GM03348 (cell line): Measurements from ENCODE around the gene SMIM45.

ENCODE experiments used
- DNase-seq: peaks from one replicate; pipeline ENCODE4 v3.0.0; 2012; ENCODE audit warnings: low spot score

The SMIM45 gene

GRCh38 chr22:41970601-41971000 is 18.7 kb downstream of the SMIM45 start:
- no peak for DNase-seq

GRCh38 chr22:41971431-41971830 is 19.5 kb downstream of the SMIM45 start:
- DNase-seq, result no peak

GRCh38 chr22:41974691-41975290 is 22.8 kb downstream of the SMIM45 start:
- DNase-seq, result no peak

GRCh38 chr22:41975299-41976069 is 23.5 kb downstream of the SMIM45 start:
- no peak for DNase-seq

GRCh38 chr22:41976070-41976901 is 24.3 kb downstream of the SMIM45 start:
- peak; percentile 61 for DNase-seq

GRCh38 chr22:41976961-41977566 is 25.1 kb downstream of the SMIM45 start:
- peak; percentile 23 for DNase-seq

GRCh38 chr22:41978732-41979131 is 26.8 kb downstream of the SMIM45 start:
- DNase-seq, result no peak

- no peak for DNase-seq
These were observed 27.7 kb downstream of the SMIM45 start for GRCh38 chr22:41979423-41980250.

- no peak for DNase-seq
These were observed 30.9 kb downstream of the SMIM45 start for GRCh38 chr22:41982865-41983264.

GRCh38 chr22:41983513-41984405 is 31.8 kb downstream of the SMIM45 start:
- peak; percentile 57 for DNase-seq

- no peak for DNase-seq
These were observed 35.3 kb downstream of the SMIM45 start for GRCh38 chr22:41987276-41987675.

- DNase-seq, result no peak
These were observed 37.3 kb downstream of the SMIM45 start for GRCh38 chr22:41989246-41989645.

GRCh38 chr22:41991111-41991510 is 39.2 kb downstream of the SMIM45 start:
- DNase-seq, result no peak

GRCh38 chr22:41992496-41992895 is 40.5 kb downstream of the SMIM45 start:
- DNase-seq, result no peak

- no peak for DNase-seq
These were observed 43.3 kb downstream of the SMIM45 start for GRCh38 chr22:41995211-41995610.

GRCh38 chr22:41996826-41997225 is 44.9 kb downstream of the SMIM45 start:
- no peak for DNase-seq

- DNase-seq, result no peak
These were observed 46.7 kb downstream of the SMIM45 start, which contains the start of gene WBP2NL for GRCh38 chr22:41998361-41999261. TSS of gene WBP2NL (plus strand) at chr22:41998788. CDS start at chr22:41998819, 31 bp downstream.

- DNase-seq, result no peak
These were observed 48.5 kb downstream of the SMIM45 start for GRCh38 chr22:42000466-42000865.

GRCh38 chr22:42001121-42001520 is 49.2 kb downstream of the SMIM45 start:
- DNase-seq, result no peak
